Stimulated activated CD4-positive, alpha-beta T cell treated with anti-CD3 and anti-CD28 coated beads, Interleukin-2, amount 100 ng/mL, for 48 hours (primary cell): Measurements from ENCODE around the gene RUNDC3A.
"Not testable (repeated sequence)": the region's sequence is repeated elsewhere in the genome, so short reads cannot be mapped to it uniquely, and the experiment has no call there.

Experiments used
- DNase-seq, 2 donors: peaks; one replicate each; pipeline ENCODE4 v3.0.0-alpha.2; 2020

RUNDC3A gene

GRCh38 chr17:44321246-44322120 lies 13.1 kb downstream of the RUNDC3A start:
- DNase-seq, result no peak

- DNase-seq, result no peak
These were observed 14.0 kb downstream of the RUNDC3A start for GRCh38 chr17:44322236-44322895.

- DNase-seq, result no peak
These were observed 15.1 kb downstream of the RUNDC3A start for GRCh38 chr17:44323359-44324091.

GRCh38 chr17:44324092-44324570 lies 15.7 kb downstream of the RUNDC3A start:
- no peak for DNase-seq

- peak; percentile 95 to 97 for DNase-seq
These were observed 16.3 kb downstream of the RUNDC3A start, which contains the start of gene SLC25A39 for GRCh38 chr17:44324571-44325275. SLC25A39 (minus strand) TSS chr17:44324823; CDS start chr17:44323562, 1,261 bp downstream.

- DNase-seq, result peak; percentile 78 to 79
These were observed 18.6 kb downstream of the RUNDC3A start for GRCh38 chr17:44326861-44327444.

GRCh38 chr17:44327715-44328449 lies 19.5 kb downstream of the RUNDC3A start:
- no peak for DNase-seq

GRCh38 chr17:44329516-44329915 lies 21.1 kb downstream of the RUNDC3A start:
- not testable (repeated sequence) for DNase-seq

GRCh38 chr17:44330263-44330662 lies 21.9 kb downstream of the RUNDC3A start:
- not testable (repeated sequence) for DNase-seq

- peak; percentile 71 to 76 for DNase-seq
These were observed 22.9 kb downstream of the RUNDC3A start for GRCh38 chr17:44331249-44331760.

- no peak for DNase-seq
These were observed 25.0 kb downstream of the RUNDC3A start for GRCh38 chr17:44333371-44333770.

GRCh38 chr17:44334315-44334714 lies 25.9 kb downstream of the RUNDC3A start:
- DNase-seq, result no peak

- DNase-seq, result no peak
These were observed 26.3 kb downstream of the RUNDC3A start for GRCh38 chr17:44334727-44335126.

- DNase-seq, result no peak
These were observed 27.2 kb downstream of the RUNDC3A start for GRCh38 chr17:44335564-44335963.

- DNase-seq, result no peak
These were observed 27.6 kb downstream of the RUNDC3A start for GRCh38 chr17:44335968-44336367.

GRCh38 chr17:44338702-44339101 lies 30.3 kb downstream of the RUNDC3A start:
- DNase-seq, result no peak

GRCh38 chr17:44340553-44340952 lies 32.2 kb downstream of the RUNDC3A start:
- DNase-seq, result not testable (repeated sequence)

GRCh38 chr17:44343510-44344209 lies 35.3 kb downstream of the RUNDC3A start:
- no peak for DNase-seq

- peak; percentile 72 to 78 for DNase-seq
These were observed 36.6 kb downstream of the RUNDC3A start, which contains the start of gene GRN for GRCh38 chr17:44344939-44345453. GRN (plus strand) TSS chr17:44345302; CDS start chr17:44349165, 3,863 bp downstream.

GRCh38 chr17:44345454-44346026 lies 37.1 kb downstream of the RUNDC3A start:
- peak in 1 of 2 donors; percentile 30 for DNase-seq
